ENCODE results near the gene DFFB.

GRCh38 chr1:3858231-3858981, 1.1 kb downstream of the DFFB start:
- TF ChIP-seq CTCF (IDR thresholded peaks at IDR 0.05) (no peak), POLR2A (IDR thresholded peaks at IDR 0.05) (no peak)

All from esophagus squamous epithelium (tissue), 4 donors.